Glomerular endothelial cell (primary cell): Measurements from ENCODE around the gene SIRT6. TPM values are rescaled to one million over a fixed set of nuclear protein-coding genes. Genes with fewer than 3 reads are reported as not detected.
"Not testable (repeated sequence)": the region's sequence is repeated elsewhere in the genome, so short reads cannot be mapped to it uniquely, and the experiment has no call there.

Experiments used
- DNase-seq: peaks from one replicate; pipeline ENCODE4 v3.0.0-alpha.2; 2011; ENCODE audit warnings: low read depth, low spot score; ENCODE audit errors: extremely low read depth
- total RNA-seq: library from RNA; depleted of rRNA; stranded (reverse); fragments of >200 nt; gene quantifications from 2 replicates; pipeline ENCODE4 v1.2.3, GENCODE V29; 2015

The SIRT6 gene
- total RNA-seq, 1 donor from 2014 or later: 41.8 TPM

- no peak for DNase-seq
Measured at GRCh38 chr19:4200940-4201542, 18.7 kb upstream of the SIRT6 start.

GRCh38 chr19:4199699-4200293 lies 17.4 kb upstream of the SIRT6 start:
- no peak for DNase-seq

DNA sequence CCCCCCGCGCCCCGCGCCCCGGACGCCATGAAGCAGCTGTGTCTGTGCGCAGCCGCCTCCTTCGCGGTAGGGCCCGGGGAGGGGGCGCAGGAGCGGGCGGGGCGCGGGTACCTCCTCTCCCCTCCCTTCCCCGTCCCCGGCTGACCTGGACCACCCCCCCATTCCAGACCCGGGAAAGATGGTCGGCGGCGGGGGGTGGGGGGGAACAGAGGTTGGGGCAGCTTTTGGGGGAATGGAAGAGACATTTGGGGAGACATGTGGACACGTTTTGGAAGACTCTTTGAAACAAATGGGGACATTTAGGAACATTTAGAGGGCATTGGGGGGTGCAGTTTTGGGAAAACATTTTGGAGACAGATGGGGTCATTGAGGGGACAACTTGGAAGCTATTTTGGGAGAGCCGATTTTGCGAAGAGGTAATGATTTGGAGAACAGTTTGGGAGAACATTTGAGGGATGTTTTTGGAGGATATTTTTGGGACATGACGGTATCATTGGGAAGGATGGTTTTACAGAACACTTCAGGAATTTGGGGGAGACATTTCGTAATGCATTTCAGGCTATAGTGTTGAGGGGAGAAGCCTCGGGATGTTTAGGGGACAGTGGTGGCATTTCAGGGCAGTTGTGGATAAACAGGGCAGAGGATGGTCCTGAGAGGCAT lies 16.2 kb upstream of the SIRT6 start:
- DNase-seq: no peak

DNA sequence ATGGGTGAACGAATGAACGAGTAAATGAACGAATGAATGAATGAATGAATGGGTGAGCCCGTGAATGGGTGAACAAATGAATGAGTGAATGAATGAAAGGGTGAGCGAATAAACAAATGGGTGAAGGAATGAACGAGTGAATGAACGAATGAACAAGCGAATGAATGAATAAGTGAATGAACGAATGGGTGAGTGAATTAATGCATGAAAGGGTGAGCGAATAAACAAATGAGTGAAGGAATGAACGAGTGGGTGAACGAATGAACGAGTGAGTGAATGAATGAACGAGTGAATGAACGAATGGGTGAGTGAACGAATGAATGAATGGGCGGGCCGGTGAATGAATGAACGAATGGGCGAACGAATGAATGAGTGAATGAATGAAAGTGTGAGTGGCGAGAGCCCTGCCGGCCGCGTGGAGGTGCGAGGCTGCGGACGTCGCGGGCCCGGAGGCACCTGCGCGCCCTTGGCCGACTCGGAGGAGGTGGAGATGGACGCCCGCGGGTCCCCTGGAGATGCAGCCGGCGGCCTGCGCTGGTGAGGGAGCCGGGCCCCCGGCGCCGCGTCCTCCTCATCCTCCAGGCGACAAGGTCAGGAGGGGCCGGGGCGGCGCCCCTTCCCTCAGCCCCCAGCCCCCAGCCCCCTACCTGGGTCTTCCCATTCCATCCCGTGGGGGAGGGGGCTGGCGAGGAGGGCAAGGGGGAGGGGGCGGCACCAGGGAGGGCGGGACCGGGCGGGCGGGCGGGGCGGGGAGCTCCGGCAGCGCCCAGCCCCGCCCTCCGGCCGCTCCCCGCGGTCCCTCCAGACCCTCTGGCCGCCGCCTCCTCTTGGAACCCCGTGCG lies 15.5 kb upstream of the SIRT6 start:
- DNase-seq: no peak

DNA sequence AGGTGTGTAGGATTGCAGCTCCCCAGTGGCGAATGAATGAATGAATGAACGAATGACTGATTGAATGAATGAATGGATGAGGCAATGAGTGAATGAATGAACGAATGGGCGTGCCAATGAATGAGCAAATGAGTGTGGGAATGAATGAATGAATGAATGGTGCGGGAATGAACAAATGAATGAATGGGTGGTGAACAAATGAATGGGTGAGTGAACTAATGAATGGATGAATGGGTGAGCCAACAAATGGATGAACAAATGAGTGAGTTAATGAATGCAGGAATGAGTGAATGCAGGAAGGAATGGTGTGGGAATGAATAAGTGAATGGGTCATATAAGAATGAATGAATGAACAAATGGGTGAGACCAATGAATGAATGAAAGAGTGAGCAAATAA lies 14.9 kb upstream of the SIRT6 start:
- DNase-seq: no peak

DNA sequence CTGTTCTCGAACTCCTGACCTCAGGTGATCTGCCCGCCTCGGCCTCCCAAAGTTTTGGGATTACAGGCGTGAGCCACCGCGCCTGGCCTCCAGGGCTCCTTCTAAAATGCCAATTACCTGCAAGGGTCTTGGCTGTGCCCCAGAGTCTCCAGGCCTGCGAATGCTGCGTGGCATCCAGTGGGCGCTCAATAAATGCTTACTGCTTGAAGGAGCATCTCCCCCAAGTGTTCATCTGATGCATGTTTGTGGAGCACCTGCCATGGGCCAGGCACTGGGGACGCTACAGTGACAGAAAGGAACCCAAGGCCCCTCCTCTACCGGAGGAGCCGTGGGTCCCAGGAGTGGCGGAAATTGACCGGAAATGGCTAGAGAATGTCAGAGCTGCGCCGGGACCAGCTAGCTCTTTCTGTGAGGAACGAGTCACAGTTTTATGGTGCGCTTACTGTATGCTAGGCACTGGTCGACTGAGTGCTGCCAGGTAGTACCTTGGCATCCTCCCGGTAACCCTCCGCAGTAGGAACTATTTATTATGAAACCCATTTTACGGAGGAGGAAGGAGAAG lies 14.3 kb upstream of the SIRT6 start:
- no peak for DNase-seq

- no peak for DNase-seq
Measured at GRCh38 chr19:4196009-4196408, 13.6 kb upstream of the SIRT6 start.

- DNase-seq: no peak
Measured at GRCh38 chr19:4194353-4194752, 12.0 kb upstream of the SIRT6 start.

DNA sequence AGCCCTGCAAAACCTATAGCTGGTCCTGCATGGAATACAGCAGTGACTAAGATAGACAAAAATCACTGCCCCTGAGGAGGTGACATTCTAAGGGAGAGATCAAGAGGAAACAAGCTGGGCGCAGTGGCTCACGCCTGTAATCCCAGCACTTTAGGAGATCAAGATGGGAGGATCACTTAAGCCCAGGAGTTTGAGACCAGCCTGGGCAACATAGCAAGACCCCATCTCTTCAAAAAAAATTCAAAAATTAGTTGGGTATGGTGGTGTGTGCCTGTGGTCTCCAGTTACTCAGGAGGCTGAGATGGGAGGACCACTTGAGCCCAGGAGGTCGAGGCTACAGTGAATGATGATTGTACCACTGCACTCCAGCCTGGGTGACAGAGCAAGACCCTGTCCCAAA lies 10.2 kb upstream of the SIRT6 start:
- not testable (repeated sequence) for DNase-seq

- no peak for DNase-seq
Measured at GRCh38 chr19:4189641-4190040, 7.3 kb upstream of the SIRT6 start.

GRCh38 chr19:4187313-4188122 lies 5.2 kb upstream of the SIRT6 start:
- no peak for DNase-seq

GRCh38 chr19:4186087-4186993 lies 4.0 kb upstream of the SIRT6 start:
- no peak for DNase-seq

- no peak for DNase-seq
Measured at GRCh38 chr19:4185413-4186086, 3.2 kb upstream of the SIRT6 start.

GRCh38 chr19:4184718-4185352 lies 2.5 kb upstream of the SIRT6 start:
- no peak for DNase-seq

- DNase-seq: no peak
Measured at GRCh38 chr19:4183967-4184717, 1.8 kb upstream of the SIRT6 start.

- DNase-seq: no peak
Measured at GRCh38 chr19:4181053-4181508, 1.3 kb downstream of the SIRT6 start.

DNA sequence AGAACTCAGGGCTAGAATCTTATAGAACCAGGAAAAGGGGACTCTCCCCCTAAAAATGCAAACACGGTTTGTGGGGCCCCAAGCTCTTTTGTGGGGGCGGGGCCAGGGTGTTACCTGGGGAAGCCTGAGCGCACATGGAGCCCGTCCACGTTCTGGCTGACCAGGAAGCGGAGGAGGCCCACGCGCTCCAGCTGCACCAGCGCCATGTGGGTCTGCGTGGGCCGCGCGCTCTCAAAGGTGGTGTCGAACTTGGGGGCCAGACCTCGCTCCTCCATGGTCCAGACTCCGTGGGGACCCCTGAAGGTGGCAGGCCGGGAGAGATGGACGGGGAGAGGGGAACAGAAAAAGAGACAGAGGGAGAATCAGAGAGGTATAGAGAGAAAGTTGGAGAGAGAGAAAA lies 3.4 kb downstream of the SIRT6 start:
- DNase-seq: no peak
